Measurements from ENCODE around the gene PTPRD. TPM values are rescaled to one million over a fixed set of nuclear protein-coding genes. Genes with fewer than 3 reads are reported as not detected.

Gene PTPRD
- total and polyA plus RNA-seq, 2 experiments from 2014 or later: 11.5 to 58.0 TPM

DNA sequence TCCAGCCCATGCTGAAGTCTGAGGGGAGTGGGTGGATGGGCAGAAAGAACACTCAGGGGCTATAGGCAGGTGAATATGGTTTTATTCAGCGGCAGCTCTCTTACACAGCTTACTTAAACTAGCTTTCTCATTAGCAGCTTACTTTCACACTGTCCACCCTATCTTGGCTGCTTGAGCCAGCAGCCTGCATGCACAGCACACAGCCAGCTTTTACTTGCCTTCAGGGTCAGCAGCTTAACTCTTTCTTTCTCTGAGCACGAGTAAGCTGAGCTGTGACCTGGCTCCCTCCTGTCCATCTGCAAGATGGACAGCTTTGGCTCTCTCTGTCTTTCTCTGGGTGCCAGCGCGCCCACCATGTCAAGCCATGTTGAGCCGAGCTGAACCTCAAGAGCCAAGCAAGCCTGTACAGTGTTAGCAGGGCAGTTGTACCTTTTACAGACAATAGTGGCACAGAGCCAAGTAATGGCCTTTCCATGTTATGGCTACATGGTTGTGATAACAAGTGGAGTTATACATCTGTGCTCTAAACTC lies 1054.9 kb downstream of the PTPRD start:
- Histone ChIP-seq H3K4me3 (peak overlapping the region; percentile 23; the same call in 1 of the 2 replicates), H3K27me3 (ENCODE audit: insufficient read depth) (no peaks in the 10 kb centered on the region), H2AFZ (peak overlapping the region; percentile 35; the same call in 1 of the 2 replicates), H3K27ac (ENCODE audit: low read depth) (peak overlapping the region; percentile 99), H3K4me1 (ENCODE audit: insufficient read depth) (peaks cover 24% of the 10 kb centered on the region), H3K9me2 (ENCODE audit: insufficient read depth) (0 out of 2 replicates have a peak, but pooled peaks cover 5% of the 10 kb centered on the region), H3K36me3 (ENCODE audit: insufficient read depth) (no peaks in the 10 kb centered on the region), H3K79me2 (replicated peaks; ENCODE audit: insufficient read depth) (no peaks in the 10 kb centered on the region), H3F3A (replicated peaks; ENCODE audit: low read depth) (peaks cover 5% of the 10 kb centered on the region; the same call in 1 of the 2 replicates), H4K20me1 (replicated peaks; ENCODE audit: insufficient read depth) (no peaks in the 10 kb centered on the region), H3K4me2 (peak overlapping the region; percentile 13)
- DNase-seq (ENCODE audit: low spot score): peak; percentile 35
- peaks cover 7% of the 10 kb centered on the region for H3K27me3 Mint-ChIP-seq (ENCODE audit: insufficient read depth, low read depth, poor library complexity)
- ATAC-seq: peak; percentile 71
- peak overlapping the region; percentile 99 for H3K27ac Mint-ChIP-seq
- no peaks in the 10 kb centered on the region for H3K9me3 Mint-ChIP-seq
- TF ChIP-seq, protein P1, sequence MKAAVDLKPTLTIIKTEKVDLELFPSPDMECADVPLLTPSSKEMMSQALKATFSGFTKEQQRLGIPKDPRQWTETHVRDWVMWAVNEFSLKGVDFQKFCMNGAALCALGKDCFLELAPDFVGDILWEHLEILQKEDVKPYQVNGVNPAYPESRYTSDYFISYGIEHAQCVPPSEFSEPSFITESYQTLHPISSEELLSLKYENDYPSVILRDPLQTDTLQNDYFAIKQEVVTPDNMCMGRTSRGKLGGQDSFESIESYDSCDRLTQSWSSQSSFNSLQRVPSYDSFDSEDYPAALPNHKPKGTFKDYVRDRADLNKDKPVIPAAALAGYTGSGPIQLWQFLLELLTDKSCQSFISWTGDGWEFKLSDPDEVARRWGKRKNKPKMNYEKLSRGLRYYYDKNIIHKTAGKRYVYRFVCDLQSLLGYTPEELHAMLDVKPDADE (IDR thresholded peaks at IDR 0.05): no peak
- TF ChIP-seq ZNF462 (CRISPR knock-in tag; IDR thresholded peaks at IDR 0.05): no peak
- no peak for TF ChIP-seq JUNB (IDR thresholded peaks at IDR 0.05; ENCODE audit: unreplicated experiment)
- TF ChIP-seq EZH2 (IDR thresholded peaks at IDR 0.05; ENCODE audit: low read depth, unreplicated experiment): no peak
- TF ChIP-seq STAT1 (IDR thresholded peaks at IDR 0.05; ENCODE audit: unreplicated experiment): no peak
- no peak for TF ChIP-seq EZH2phosphoT487 (IDR thresholded peaks at IDR 0.05; ENCODE audit: unreplicated experiment)
- no peak for TF ChIP-seq CREB1 (CRISPR knock-in tag; IDR thresholded peaks at IDR 0.05; ENCODE audit: low read depth)
- TF ChIP-seq, protein P2, sequence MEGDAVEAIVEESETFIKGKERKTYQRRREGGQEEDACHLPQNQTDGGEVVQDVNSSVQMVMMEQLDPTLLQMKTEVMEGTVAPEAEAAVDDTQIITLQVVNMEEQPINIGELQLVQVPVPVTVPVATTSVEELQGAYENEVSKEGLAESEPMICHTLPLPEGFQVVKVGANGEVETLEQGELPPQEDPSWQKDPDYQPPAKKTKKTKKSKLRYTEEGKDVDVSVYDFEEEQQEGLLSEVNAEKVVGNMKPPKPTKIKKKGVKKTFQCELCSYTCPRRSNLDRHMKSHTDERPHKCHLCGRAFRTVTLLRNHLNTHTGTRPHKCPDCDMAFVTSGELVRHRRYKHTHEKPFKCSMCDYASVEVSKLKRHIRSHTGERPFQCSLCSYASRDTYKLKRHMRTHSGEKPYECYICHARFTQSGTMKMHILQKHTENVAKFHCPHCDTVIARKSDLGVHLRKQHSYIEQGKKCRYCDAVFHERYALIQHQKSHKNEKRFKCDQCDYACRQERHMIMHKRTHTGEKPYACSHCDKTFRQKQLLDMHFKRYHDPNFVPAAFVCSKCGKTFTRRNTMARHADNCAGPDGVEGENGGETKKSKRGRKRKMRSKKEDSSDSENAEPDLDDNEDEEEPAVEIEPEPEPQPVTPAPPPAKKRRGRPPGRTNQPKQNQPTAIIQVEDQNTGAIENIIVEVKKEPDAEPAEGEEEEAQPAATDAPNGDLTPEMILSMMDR (conservative IDR thresholded peaks at IDR 0.05; ENCODE audit: low read depth in 2 of 2): no peak
- no peak for TF ChIP-seq ZNF331 (CRISPR knock-in tag; IDR thresholded peaks at IDR 0.05; ENCODE audit: low read depth)
- TF ChIP-seq, protein P3, sequence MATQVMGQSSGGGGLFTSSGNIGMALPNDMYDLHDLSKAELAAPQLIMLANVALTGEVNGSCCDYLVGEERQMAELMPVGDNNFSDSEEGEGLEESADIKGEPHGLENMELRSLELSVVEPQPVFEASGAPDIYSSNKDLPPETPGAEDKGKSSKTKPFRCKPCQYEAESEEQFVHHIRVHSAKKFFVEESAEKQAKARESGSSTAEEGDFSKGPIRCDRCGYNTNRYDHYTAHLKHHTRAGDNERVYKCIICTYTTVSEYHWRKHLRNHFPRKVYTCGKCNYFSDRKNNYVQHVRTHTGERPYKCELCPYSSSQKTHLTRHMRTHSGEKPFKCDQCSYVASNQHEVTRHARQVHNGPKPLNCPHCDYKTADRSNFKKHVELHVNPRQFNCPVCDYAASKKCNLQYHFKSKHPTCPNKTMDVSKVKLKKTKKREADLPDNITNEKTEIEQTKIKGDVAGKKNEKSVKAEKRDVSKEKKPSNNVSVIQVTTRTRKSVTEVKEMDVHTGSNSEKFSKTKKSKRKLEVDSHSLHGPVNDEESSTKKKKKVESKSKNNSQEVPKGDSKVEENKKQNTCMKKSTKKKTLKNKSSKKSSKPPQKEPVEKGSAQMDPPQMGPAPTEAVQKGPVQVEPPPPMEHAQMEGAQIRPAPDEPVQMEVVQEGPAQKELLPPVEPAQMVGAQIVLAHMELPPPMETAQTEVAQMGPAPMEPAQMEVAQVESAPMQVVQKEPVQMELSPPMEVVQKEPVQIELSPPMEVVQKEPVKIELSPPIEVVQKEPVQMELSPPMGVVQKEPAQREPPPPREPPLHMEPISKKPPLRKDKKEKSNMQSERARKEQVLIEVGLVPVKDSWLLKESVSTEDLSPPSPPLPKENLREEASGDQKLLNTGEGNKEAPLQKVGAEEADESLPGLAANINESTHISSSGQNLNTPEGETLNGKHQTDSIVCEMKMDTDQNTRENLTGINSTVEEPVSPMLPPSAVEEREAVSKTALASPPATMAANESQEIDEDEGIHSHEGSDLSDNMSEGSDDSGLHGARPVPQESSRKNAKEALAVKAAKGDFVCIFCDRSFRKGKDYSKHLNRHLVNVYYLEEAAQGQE (IDR thresholded peaks at IDR 0.05; ENCODE audit: unreplicated experiment): no peak
- no peak for TF ChIP-seq ZNF114 (CRISPR knock-in tag; IDR thresholded peaks at IDR 0.05)
- no peak for TF ChIP-seq NANOG (IDR thresholded peaks at IDR 0.05; ENCODE audit: borderline replicate concordance)
- TF ChIP-seq POLR2AphosphoS5 (IDR thresholded peaks at IDR 0.05; ENCODE audit: low read depth): no peak
- H3K4me1 Mint-ChIP-seq: peaks cover 39% of the 10 kb centered on the region
- H3K36me3 Mint-ChIP-seq (ENCODE audit: low read depth): no peaks in the 10 kb centered on the region
- H3K4me3 Mint-ChIP-seq: peak overlapping the region; percentile 59
